Psoas muscle (tissue), 8 donors: ENCODE results near the gene SLC20A1. TPM values are rescaled to one million over a fixed set of nuclear protein-coding genes. Genes with fewer than 3 reads are reported as not detected.
A peak's percentile ranks its signal among the peaks of the same experiment; 100 is the strongest.

Experiments
- ATAC-seq, 4 donors: fragments of 200-7000 bp; cut with Tn5 transposase; one replicate each; pipeline ENCODE4 v1.9.1; 2020; ENCODE audit warnings: moderate library complexity in 3 of 4, mild to moderate bottlenecking in 2 of 4
- DNase-seq, 2 donors: peaks; one replicate each; pipeline ENCODE4 v3.0.0-alpha.2; 2020
- H3K27ac ChIP-seq: fragments of 200-600 bp; one replicate; pipeline ENCODE4 v1.8.0; 2022
- H3K27me3 ChIP-seq, 3 donors: fragments of 200-600 bp in 1 of 3; one replicate each; pipeline versions ENCODE4 v1.6.1 to v1.8.0; 2013 to 2022; ENCODE audit warnings: low read length in 2 of 3, mild to moderate bottlenecking in 2 of 3, moderate library complexity in 1 of 3; ENCODE audit not compliant: insufficient read depth in 3 of 3
- H3K36me3 ChIP-seq, 2 donors: fragments of 200-600 bp in 1 of 2; one replicate each; pipeline versions ENCODE4 v1.6.1 to v1.8.0; 2013 to 2022; ENCODE audit warnings: low read depth in 1 of 2, mild to moderate bottlenecking in 1 of 2, moderate library complexity in 1 of 2; ENCODE audit not compliant: insufficient read depth in 1 of 2
- H3K4me1 ChIP-seq: fragments of 200-600 bp; one replicate; pipeline ENCODE4 v1.8.0; 2022
- H3K4me3 ChIP-seq: fragments of 200-600 bp; one replicate; pipeline ENCODE4 v1.8.0; 2022; ENCODE audit warnings: mild to moderate bottlenecking
- H3K9me3 ChIP-seq: fragments of 200-600 bp; one replicate; pipeline ENCODE4 v1.8.0; 2022
- WGBS, 3 donors: extraction: QIAGEN DNeasy Blood & Tissue Kit; methylation state at CpG; one replicate each; pipeline versions ENCODE4 v1.1.6 to v1.1.7; 2013; 5-methylcytosine and 5-hydroxymethylcytosine counted together
- intact Hi-C, 2 donors: fragments of 100-400 bp; cut with DNase I; formaldehyde crosslinking; loops; one replicate each; pipeline versions ENCODE4 v1.11.0 to v1.14.2; 2022
- polyA plus RNA-seq, 3 donors: library from polyadenylated mRNA; stranded (reverse); fragments of 200-250 nt; gene quantifications; one replicate each; pipeline ENCODE4 v1.2.3, GENCODE V29; 2013
- total RNA-seq, 4 donors: library from RNA; stranded (reverse); fragmentation: NEBNext Ultra II Directional in 2 of 4; extraction: Animal tissue kit (Norgen Biotek cat#: 25700) in 2 of 4; gene quantifications; one replicate each; pipeline versions ENCODE4 v1.2.1 to v1.2.4, GENCODE V29; 2021 to 2023
- TF ChIP-seq, protein P1 (sequence below): fragments of 200-600 bp; IDR thresholded peaks from one replicate; pipeline ENCODE4 v1.8.0; 2022; ENCODE audit warnings: antibody characterized with exemption
- donor health status: healthy with polysubstance abuse.
- donor health status: DM: no; HTN: no; CAD: no; lungs with moderate emphysema.
- donor health status: Bipolar disorder and iron deficiency.
- donor health status: healthy.
- donor health status: DM: yes; HTN: yes; CAD: no.
- donor health status: DM: no; HTN: no; CAD: no.
- donor health status: DM: no; HTN: no; CAD: no.
- donor health status: DM: yes; HTN: yes; CAD: no.

The SLC20A1 gene
- total and polyA plus RNA-seq, 7 donors, result 11.1 to 37.1 (median 16.0) TPM

DNA sequence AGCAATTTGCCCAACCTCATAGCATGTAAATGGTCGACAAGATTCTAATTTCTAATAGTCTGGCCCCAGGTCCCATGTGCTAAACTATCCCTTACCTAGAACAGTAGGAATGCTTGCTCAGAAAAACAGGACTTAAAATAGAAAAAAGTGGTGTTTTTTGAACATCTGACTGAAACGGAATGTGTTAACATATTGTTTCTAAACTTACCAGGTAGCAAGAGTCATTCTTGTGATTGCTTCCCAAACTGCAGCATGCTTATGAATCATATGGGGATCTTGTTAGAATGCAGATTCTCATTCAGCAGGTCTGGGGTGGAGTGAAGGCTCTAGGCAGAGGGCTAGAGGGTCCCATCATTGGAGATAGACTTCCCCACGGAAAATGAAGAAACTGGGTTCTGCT, 5.8 kb upstream of the SLC20A1 start:
- TF ChIP-seq, protein P1, sequence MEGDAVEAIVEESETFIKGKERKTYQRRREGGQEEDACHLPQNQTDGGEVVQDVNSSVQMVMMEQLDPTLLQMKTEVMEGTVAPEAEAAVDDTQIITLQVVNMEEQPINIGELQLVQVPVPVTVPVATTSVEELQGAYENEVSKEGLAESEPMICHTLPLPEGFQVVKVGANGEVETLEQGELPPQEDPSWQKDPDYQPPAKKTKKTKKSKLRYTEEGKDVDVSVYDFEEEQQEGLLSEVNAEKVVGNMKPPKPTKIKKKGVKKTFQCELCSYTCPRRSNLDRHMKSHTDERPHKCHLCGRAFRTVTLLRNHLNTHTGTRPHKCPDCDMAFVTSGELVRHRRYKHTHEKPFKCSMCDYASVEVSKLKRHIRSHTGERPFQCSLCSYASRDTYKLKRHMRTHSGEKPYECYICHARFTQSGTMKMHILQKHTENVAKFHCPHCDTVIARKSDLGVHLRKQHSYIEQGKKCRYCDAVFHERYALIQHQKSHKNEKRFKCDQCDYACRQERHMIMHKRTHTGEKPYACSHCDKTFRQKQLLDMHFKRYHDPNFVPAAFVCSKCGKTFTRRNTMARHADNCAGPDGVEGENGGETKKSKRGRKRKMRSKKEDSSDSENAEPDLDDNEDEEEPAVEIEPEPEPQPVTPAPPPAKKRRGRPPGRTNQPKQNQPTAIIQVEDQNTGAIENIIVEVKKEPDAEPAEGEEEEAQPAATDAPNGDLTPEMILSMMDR, result no peak
- no peak for ATAC-seq
- no peaks in the 10 kb centered on the region for H3K27me3 ChIP-seq
- intact Hi-C loops, result loop anchor here in 1 of 2 donors (5.0 kb wide), 1 partner anchor 42 kb away; no protein-coding TSS in a partner anchor
- no peak overlapping the region for H3K4me3 ChIP-seq
- H3K27ac ChIP-seq, result no peak overlapping the region
- H3K9me3 ChIP-seq, result no peaks in the 10 kb centered on the region
- no peak for DNase-seq
- H3K4me1 ChIP-seq, result peaks cover 12% of the 10 kb centered on the region
- peaks cover 0 to 6% of the 10 kb centered on the region in 2 donors for H3K36me3 ChIP-seq
- 84 to 97% (median 86%) methylated on average over 3 of the region's 3 CpGs for WGBS, 3 donors

DNA sequence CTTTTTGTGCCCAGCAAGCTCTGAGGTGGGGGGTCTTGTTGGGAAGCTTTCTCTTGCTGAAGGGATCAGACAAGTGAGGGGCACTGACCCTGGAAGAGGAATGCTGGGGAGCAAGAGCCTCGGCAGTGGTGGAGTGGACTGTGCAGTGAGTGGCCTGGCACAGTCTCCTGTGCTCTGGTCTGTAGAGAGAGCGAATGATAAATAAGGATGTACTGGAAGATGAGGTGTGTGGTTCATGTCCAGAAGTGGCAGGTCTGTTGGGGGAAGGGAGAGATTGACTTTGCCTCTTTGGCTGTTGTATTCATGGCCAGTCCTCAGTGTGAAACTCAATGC, 5.3 kb upstream of the SLC20A1 start:
- intact Hi-C loops, result loop anchor here in 1 of 2 donors (5.0 kb wide), 1 partner anchor 42 kb away; no protein-coding TSS in a partner anchor
- H3K27me3 ChIP-seq, result no peaks in the 10 kb centered on the region

DNA sequence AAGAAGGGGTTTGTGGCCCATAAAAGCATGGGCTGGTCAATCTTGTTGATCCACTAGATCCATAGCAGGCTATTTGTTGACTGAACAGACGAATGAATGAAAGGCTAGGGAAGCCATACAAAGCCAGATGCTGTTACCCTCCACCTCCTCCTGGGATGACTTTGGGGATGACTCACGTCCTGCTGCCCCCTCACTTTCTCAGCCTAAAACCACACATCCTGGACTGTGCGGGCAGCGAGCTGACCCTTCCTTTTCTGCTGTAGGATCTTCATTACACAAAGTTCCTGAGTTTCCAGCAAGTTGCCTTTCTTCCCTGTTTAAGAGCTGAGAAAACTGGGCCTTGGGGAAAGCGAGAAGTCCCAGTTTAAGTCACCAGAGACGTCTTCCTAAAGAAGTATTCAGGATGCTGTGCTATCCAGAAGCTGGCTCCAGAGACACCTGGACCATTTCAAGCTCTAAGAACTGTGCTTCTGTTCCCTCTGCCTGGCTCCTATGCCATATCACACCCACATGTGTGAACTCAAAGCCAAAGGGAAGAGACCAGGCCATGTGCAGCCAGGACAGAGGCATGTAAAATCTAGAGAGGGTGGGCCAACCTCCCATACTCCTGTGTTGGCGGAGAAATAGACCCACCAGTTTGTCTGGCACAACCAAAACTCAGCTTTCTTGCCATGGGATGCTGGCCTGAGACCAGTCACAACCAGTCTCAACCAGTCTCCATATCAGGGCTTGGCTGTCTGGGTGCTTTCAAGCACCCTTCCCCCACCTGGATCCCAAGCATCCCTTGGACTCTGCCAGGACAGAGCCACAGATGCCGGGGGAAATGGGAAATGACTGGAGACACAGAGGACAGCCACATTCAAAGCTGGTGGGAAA, 4.7 kb upstream of the SLC20A1 start:
- TF ChIP-seq, protein P1, result no peak
- no peaks in the 10 kb centered on the region for H3K27me3 ChIP-seq
- no peak for ATAC-seq
- H3K4me1 ChIP-seq, result peaks cover 12% of the 10 kb centered on the region
- H3K4me3 ChIP-seq, result no peak overlapping the region
- intact Hi-C loops, result loop anchor here in 1 of 2 donors (5.0 kb wide), 1 partner anchor 41 kb away; no protein-coding TSS in a partner anchor
- no peaks in the 10 kb centered on the region for H3K9me3 ChIP-seq
- WGBS, 3 donors, result 59 to 73% (median 60%) methylated on average over 8 of the region's 8 CpGs
- peak overlapping the region; percentile 1 for H3K27ac ChIP-seq
- peaks cover 0 to 6% of the 10 kb centered on the region in 2 donors for H3K36me3 ChIP-seq
- DNase-seq, result no peak

More for the DNA sequence above, 5.3 kb upstream of the SLC20A1 start:
- Histone ChIP-seq H3K27ac (no peak overlapping the region), H3K9me3 (no peaks in the 10 kb centered on the region), H3K36me3 (peaks cover 0 to 6% of the 10 kb centered on the region in 2 donors), H3K4me1 (peaks cover 12% of the 10 kb centered on the region), H3K4me3 (no peak overlapping the region)
- ATAC-seq (no peak), DNase-seq (no peak)
- WGBS, 3 donors, result 84 to 96% (median 94%) methylated on average over 2 of the region's 2 CpGs
- TF ChIP-seq, protein P1, result no peak

DNA sequence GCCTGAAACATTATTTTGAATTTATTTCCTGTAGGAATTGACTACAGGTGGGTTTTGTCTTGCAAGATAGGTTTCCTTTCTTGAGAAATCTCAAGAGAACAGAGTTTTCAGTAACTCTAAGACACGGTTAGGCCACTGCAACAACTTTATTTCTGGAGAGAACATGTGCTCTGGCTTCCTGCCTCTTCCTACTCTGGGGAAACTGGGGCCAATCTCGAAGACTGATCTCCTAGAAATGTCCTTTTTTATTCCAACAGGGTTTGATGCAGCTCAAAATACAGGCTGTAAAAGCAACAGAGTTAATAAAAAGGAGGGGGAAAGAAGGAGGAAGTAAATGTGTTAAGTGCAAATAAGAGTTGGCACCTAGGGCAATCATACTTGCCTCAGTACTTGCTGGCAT, 4.0 kb upstream of the SLC20A1 start:
- DNase-seq, result no peak
- no peak overlapping the region for H3K4me3 ChIP-seq
- H3K36me3 ChIP-seq, result peaks cover 0 to 6% of the 10 kb centered on the region in 2 donors
- no peaks in the 10 kb centered on the region for H3K27me3 ChIP-seq
- H3K9me3 ChIP-seq, result no peaks in the 10 kb centered on the region
- intact Hi-C loops, result loop anchor here in 1 of 2 donors (5.0 kb wide), 1 partner anchor 41 kb away; no protein-coding TSS in a partner anchor
- WGBS, 3 donors, result 4 to 25% (median 16%) methylated on average over 2 of the region's 2 CpGs
- TF ChIP-seq, protein P1, result no peak
- no peak for ATAC-seq
- H3K4me1 ChIP-seq, result peaks cover 13% of the 10 kb centered on the region
- no peak overlapping the region for H3K27ac ChIP-seq
